ENCODE measurements around the gene BEND6.

BEND6 gene, protein sequence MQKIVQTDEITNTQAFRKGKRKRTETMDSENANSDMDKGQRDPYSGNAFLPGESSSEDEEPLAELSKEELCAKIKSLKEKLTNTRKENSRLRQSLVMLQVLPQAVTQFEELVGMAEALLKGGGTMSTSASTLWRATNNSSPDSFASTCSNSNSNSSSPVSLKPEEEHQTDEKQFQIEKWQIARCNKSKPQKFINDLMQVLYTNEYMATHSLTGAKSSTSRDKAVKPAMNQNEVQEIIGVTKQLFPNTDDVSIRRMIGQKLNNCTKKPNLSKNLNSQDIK
- 0 reads per million in 3 donors for total RNA-seq

- Histone ChIP-seq H3K4me1 (ENCODE audit: control insufficient read depth, insufficient read depth, low read length, poor library complexity, severe bottlenecking) (peaks cover 17% of the 10 kb centered on the region), H3K27ac (ENCODE audit: insufficient read depth, low read length, poor library complexity, severe bottlenecking) (no peak within 1 kb of the TSS), H3K36me3 (ENCODE audit: control insufficient read depth, insufficient read depth, low read length) (no peaks in the 10 kb centered on the region), H3K4me3 (ENCODE audit: insufficient read depth, low read depth, low read length, poor library complexity, severe bottlenecking) (peak within 1 kb of the TSS; percentile 48), H3K9me3 (ENCODE audit: control insufficient read depth, low read length) (no peaks in the 10 kb centered on the region), H3K27me3 (replicated peaks; ENCODE audit: control insufficient read depth, insufficient read depth, low read length, poor library complexity, severe bottlenecking) (peaks cover 21% of the 10 kb centered on the region)
- no peak for DNase-seq
Observed at GRCh38 chr6:56954403-56955170, at the start of gene BEND6. Gene BEND6 (plus strand): TSS chr6:56955107. CDS start chr6:56981811, 26,704 bp downstream.

GRCh38 chr6:56905378-56905777 lies 49.5 kb upstream of the BEND6 start:
- Histone ChIP-seq H3K36me3 (ENCODE audit: control insufficient read depth, insufficient read depth, low read length) (no peaks in the 10 kb centered on the region), H3K4me3 (ENCODE audit: insufficient read depth, low read depth, low read length, poor library complexity, severe bottlenecking) (no peak overlapping the region), H3K27me3 (replicated peaks; ENCODE audit: control insufficient read depth, insufficient read depth, low read length, poor library complexity, severe bottlenecking) (no peaks in the 10 kb centered on the region), H3K9me3 (ENCODE audit: control insufficient read depth, low read length) (no peaks in the 10 kb centered on the region), H3K27ac (ENCODE audit: insufficient read depth, low read length, poor library complexity, severe bottlenecking) (no peak overlapping the region), H3K4me1 (ENCODE audit: control insufficient read depth, insufficient read depth, low read length, poor library complexity, severe bottlenecking) (no peaks in the 10 kb centered on the region)
- DNase-seq: no peak

DNA sequence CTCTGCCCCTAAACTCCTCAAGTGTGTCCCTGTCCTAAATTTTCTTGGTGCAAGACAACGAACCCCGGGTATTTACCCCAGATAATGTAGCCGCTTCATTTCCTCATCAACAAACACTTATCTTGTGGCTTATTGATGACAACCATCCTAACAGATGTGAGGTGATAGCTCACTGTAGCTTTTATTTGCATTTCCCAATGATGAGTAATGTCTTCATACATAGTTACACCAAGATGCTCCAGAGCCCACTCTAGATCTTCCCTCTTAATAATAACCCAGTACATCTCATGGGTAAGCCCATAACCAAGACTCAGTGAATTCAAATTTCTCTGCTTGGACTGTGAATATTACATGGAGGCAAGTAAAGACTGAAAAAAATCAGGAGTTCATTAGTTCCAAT lies 48.2 kb upstream of the BEND6 start:
- Histone ChIP-seq H3K27me3 (replicated peaks; ENCODE audit: control insufficient read depth, insufficient read depth, low read length, poor library complexity, severe bottlenecking) (no peaks in the 10 kb centered on the region), H3K4me1 (ENCODE audit: control insufficient read depth, insufficient read depth, low read length, poor library complexity, severe bottlenecking) (no peaks in the 10 kb centered on the region), H3K36me3 (ENCODE audit: control insufficient read depth, insufficient read depth, low read length) (no peaks in the 10 kb centered on the region), H3K27ac (ENCODE audit: insufficient read depth, low read length, poor library complexity, severe bottlenecking) (no peak overlapping the region), H3K4me3 (ENCODE audit: insufficient read depth, low read depth, low read length, poor library complexity, severe bottlenecking) (no peak overlapping the region), H3K9me3 (ENCODE audit: control insufficient read depth, low read length) (no peaks in the 10 kb centered on the region)
- DNase-seq: no peak

GRCh38 chr6:56909115-56909907 lies 45.6 kb upstream of the BEND6 start:
- H3K27ac ChIP-seq (ENCODE audit: insufficient read depth, low read length, poor library complexity, severe bottlenecking): no peak overlapping the region
- no peak for DNase-seq
- H3K36me3 ChIP-seq (ENCODE audit: control insufficient read depth, insufficient read depth, low read length): no peaks in the 10 kb centered on the region
- H3K4me1 ChIP-seq (ENCODE audit: control insufficient read depth, insufficient read depth, low read length, poor library complexity, severe bottlenecking): no peaks in the 10 kb centered on the region
- H3K4me3 ChIP-seq (ENCODE audit: insufficient read depth, low read depth, low read length, poor library complexity, severe bottlenecking): no peak overlapping the region
- no peaks in the 10 kb centered on the region for H3K9me3 ChIP-seq (ENCODE audit: control insufficient read depth, low read length)
- no peaks in the 10 kb centered on the region for H3K27me3 ChIP-seq (replicated peaks; ENCODE audit: control insufficient read depth, insufficient read depth, low read length, poor library complexity, severe bottlenecking)

GRCh38 chr6:56911847-56912246 lies 43.1 kb upstream of the BEND6 start:
- no peaks in the 10 kb centered on the region for H3K4me1 ChIP-seq (ENCODE audit: control insufficient read depth, insufficient read depth, low read length, poor library complexity, severe bottlenecking)
- DNase-seq: no peak
- H3K36me3 ChIP-seq (ENCODE audit: control insufficient read depth, insufficient read depth, low read length): no peaks in the 10 kb centered on the region
- no peak overlapping the region for H3K27ac ChIP-seq (ENCODE audit: insufficient read depth, low read length, poor library complexity, severe bottlenecking)
- H3K27me3 ChIP-seq (replicated peaks; ENCODE audit: control insufficient read depth, insufficient read depth, low read length, poor library complexity, severe bottlenecking): no peaks in the 10 kb centered on the region
- H3K4me3 ChIP-seq (ENCODE audit: insufficient read depth, low read depth, low read length, poor library complexity, severe bottlenecking): no peak overlapping the region
- no peaks in the 10 kb centered on the region for H3K9me3 ChIP-seq (ENCODE audit: control insufficient read depth, low read length)

- Histone ChIP-seq H3K4me3 (ENCODE audit: insufficient read depth, low read depth, low read length, poor library complexity, severe bottlenecking) (no peak overlapping the region), H3K27ac (ENCODE audit: insufficient read depth, low read length, poor library complexity, severe bottlenecking) (no peak overlapping the region), H3K4me1 (ENCODE audit: control insufficient read depth, insufficient read depth, low read length, poor library complexity, severe bottlenecking) (no peaks in the 10 kb centered on the region), H3K36me3 (ENCODE audit: control insufficient read depth, insufficient read depth, low read length) (no peaks in the 10 kb centered on the region), H3K9me3 (ENCODE audit: control insufficient read depth, low read length) (no peaks in the 10 kb centered on the region), H3K27me3 (replicated peaks; ENCODE audit: control insufficient read depth, insufficient read depth, low read length, poor library complexity, severe bottlenecking) (no peaks in the 10 kb centered on the region)
- no peak for DNase-seq
Observed at GRCh38 chr6:56913285-56914074, 41.4 kb upstream of the BEND6 start.

DNA sequence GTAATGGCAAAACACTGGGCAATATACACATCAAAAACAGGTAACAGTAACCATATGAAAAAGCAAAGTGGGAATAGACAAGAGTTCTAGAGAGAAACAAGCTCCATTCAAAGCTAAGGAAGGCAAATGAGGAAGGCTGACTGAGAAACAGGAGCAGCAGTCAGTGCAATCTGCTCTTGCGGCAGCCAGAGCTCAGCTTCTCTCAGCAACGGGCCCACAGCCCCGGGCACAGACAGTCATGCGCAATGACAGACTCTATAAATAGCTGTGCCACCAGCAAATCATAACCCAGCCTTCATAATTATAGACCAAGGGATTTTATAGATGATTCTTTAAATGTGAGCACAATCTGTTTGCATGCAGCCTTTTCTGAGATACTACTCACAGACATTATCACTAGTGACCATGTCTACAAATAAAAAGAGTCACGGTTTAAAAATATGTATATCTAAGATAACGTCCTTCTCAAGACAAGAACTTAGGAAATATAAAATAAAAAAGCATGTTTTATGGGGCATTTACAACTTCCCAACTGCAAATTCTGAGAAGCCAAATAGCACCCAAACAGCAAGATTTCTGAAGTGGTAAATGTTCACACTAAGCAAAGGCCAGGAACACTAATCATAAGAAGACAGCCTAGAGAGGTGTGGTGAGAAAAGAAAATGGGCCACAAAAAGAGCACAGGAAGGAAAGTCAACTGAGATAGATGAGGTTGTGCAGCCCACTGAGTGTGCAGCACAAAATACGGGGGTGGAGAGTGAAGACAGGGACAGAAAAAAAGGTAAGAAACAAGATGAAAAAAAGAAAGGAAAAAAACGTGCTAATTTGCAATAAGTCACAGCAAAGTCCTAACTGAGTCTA lies 39.9 kb upstream of the BEND6 start:
- no peak overlapping the region for H3K4me3 ChIP-seq (ENCODE audit: insufficient read depth, low read depth, low read length, poor library complexity, severe bottlenecking)
- no peaks in the 10 kb centered on the region for H3K36me3 ChIP-seq (ENCODE audit: control insufficient read depth, insufficient read depth, low read length)
- no peaks in the 10 kb centered on the region for H3K27me3 ChIP-seq (replicated peaks; ENCODE audit: control insufficient read depth, insufficient read depth, low read length, poor library complexity, severe bottlenecking)
- H3K27ac ChIP-seq (ENCODE audit: insufficient read depth, low read length, poor library complexity, severe bottlenecking): no peak overlapping the region
- no peaks in the 10 kb centered on the region for H3K4me1 ChIP-seq (ENCODE audit: control insufficient read depth, insufficient read depth, low read length, poor library complexity, severe bottlenecking)
- H3K9me3 ChIP-seq (ENCODE audit: control insufficient read depth, low read length): no peaks in the 10 kb centered on the region
- no peak for DNase-seq

DNA sequence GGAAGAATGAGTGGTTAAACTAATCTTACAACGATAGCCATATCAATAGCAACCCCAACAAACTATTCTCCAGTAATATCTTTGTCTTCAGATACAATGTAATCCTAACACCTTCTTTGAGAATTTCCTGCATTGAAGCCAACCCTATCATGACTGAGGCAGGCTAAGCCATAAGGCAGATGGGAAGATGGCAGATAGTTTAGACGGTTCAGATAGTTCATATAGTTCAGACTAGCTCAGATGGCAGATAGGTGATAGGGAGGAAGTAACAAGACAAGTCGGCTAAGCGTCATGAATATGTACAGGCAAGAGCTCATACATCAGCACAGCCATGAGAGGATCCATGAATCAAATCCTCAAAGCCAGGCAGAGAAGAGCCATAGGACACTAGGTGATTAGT lies 39.1 kb upstream of the BEND6 start:
- Histone ChIP-seq H3K4me3 (ENCODE audit: insufficient read depth, low read depth, low read length, poor library complexity, severe bottlenecking) (no peak overlapping the region), H3K36me3 (ENCODE audit: control insufficient read depth, insufficient read depth, low read length) (no peaks in the 10 kb centered on the region), H3K27me3 (replicated peaks; ENCODE audit: control insufficient read depth, insufficient read depth, low read length, poor library complexity, severe bottlenecking) (no peaks in the 10 kb centered on the region), H3K9me3 (ENCODE audit: control insufficient read depth, low read length) (no peaks in the 10 kb centered on the region), H3K27ac (ENCODE audit: insufficient read depth, low read length, poor library complexity, severe bottlenecking) (no peak overlapping the region), H3K4me1 (ENCODE audit: control insufficient read depth, insufficient read depth, low read length, poor library complexity, severe bottlenecking) (no peaks in the 10 kb centered on the region)
- DNase-seq: no peak

Measured in effector memory CD4-positive, alpha-beta T cell (primary cell).